Suprapubic skin (tissue), 4 donors: Measurements from ENCODE around the gene ADAMTS2.

Source experiments
- EP300 ChIP-seq: sonication (generic); formaldehyde crosslinking; IDR thresholded peaks from one replicate; pipeline ENCODE4 v1.6.1; 2017; ENCODE audit warnings: antibody characterized with exemption
- POLR2A ChIP-seq, 2 donors: fragments of 450-650 bp; IDR thresholded peaks; one replicate each; pipeline ENCODE4 v1.6.1; 2017; ENCODE audit warnings: antibody characterized with exemption in 2 of 2, mild to moderate bottlenecking in 2 of 2, moderate library complexity in 2 of 2
- POLR2AphosphoS5 ChIP-seq, 3 donors: sonication (generic); formaldehyde crosslinking; IDR thresholded peaks; one replicate each; pipeline ENCODE4 v1.6.1; 2017; ENCODE audit warnings: antibody characterized with exemption in 3 of 3
- TF ChIP-seq, protein P1 (sequence below), 2 donors: fragments of 200-600 bp in 1 of 2; fragments of 450-650 bp in 1 of 2; sonication (generic) in 1 of 2; IDR thresholded peaks; one replicate each; pipeline ENCODE4 v1.5.1; 2016 to 2019; ENCODE audit warnings: antibody characterized with exemption in 2 of 2, mild to moderate bottlenecking in 1 of 2, moderate library complexity in 1 of 2

DNA sequence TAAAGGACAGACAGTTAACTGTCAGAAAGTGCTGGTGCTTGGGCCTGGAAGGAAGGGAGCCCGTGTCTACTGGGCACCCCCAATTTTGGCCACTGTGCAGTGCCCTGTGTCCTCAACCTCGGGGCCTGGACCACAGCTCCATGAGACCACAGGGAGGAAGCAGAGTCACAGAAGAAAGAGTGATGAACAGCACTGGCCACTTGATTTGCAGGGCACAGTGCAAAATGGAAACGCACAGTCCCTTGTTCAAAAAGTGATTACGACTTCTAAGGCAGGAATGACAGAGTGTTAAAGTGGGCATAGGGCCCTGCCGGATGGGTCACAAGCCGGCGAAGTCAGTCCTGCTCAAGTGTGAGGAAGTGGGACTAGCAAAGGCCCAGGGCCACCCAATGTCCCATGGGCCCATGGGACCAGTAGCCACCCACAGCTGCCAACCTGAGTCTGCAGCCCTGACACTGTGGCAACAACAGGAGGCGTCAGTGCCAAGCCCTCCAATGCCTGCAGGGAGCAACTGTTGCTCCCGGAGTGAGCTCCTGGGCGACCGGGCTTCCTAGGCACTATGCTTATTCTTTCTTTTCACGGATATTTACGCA lies 85.4 kb downstream of the ADAMTS2 start:
- TF ChIP-seq, protein P1, sequence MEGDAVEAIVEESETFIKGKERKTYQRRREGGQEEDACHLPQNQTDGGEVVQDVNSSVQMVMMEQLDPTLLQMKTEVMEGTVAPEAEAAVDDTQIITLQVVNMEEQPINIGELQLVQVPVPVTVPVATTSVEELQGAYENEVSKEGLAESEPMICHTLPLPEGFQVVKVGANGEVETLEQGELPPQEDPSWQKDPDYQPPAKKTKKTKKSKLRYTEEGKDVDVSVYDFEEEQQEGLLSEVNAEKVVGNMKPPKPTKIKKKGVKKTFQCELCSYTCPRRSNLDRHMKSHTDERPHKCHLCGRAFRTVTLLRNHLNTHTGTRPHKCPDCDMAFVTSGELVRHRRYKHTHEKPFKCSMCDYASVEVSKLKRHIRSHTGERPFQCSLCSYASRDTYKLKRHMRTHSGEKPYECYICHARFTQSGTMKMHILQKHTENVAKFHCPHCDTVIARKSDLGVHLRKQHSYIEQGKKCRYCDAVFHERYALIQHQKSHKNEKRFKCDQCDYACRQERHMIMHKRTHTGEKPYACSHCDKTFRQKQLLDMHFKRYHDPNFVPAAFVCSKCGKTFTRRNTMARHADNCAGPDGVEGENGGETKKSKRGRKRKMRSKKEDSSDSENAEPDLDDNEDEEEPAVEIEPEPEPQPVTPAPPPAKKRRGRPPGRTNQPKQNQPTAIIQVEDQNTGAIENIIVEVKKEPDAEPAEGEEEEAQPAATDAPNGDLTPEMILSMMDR (IDR thresholded peaks at IDR 0.05), result no peak
- TF ChIP-seq POLR2A (IDR thresholded peaks at IDR 0.05) (no peak), POLR2AphosphoS5 (IDR thresholded peaks at IDR 0.05) (no peak), EP300 (no peak)
